ENCODE results near the gene S100A6. TPM values are rescaled to one million over a fixed set of nuclear protein-coding genes. Genes with fewer than 3 reads are reported as not detected.

Gene S100A6
- total and polyA plus RNA-seq, 4 donors: 5.7 to 124 (median 28.7) TPM

DNA sequence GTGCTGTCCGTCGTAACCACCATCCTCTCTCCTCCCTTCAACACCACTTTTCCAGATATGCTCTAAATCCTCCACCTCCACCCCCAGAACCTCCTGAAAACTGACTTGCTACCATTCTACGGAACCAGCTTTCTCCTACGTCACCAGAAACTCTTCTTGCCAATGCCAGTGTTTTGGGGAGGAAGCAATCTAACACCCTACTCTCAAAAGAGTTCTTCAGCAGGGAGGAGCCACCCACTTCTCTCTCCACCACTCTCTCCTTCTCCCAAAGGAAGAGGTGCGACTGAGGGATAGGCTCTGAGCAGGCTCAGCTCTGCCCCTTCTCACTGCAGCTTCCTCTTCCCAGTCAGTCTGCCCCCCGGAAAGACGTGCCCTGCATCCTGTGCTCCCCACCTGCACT lies 35.9 kb upstream of the S100A6 start:
- Histone ChIP-seq H3K4me1 (ENCODE audit: control insufficient read depth in 4 of 4, insufficient read depth in 4 of 4, low read length in 3 of 4) (peaks cover 0 to 10% (median 4%) of the 10 kb centered on the region in 4 donors), H3K27ac (ENCODE audit: low read depth in 1 of 2, low read length in 2 of 2) (no peak overlapping the region), H3K9ac (ENCODE audit: low read depth in 1 of 2, low read length in 2 of 2) (no peak overlapping the region), H3K36me3 (ENCODE audit: control insufficient read depth in 4 of 4, insufficient read depth in 3 of 4, low read depth in 1 of 4, low read length in 3 of 4) (no peaks in the 10 kb centered on the region), H3K27me3 (ENCODE audit: control insufficient read depth in 4 of 4, insufficient read depth in 4 of 4, low read length in 3 of 4) (no peaks in the 10 kb centered on the region), H3K4me3 (ENCODE audit: low read depth in 1 of 3, low read length in 3 of 3) (no peak overlapping the region), H3K9me3 (ENCODE audit: control insufficient read depth in 4 of 4, low read length in 3 of 4) (no peaks in the 10 kb centered on the region)
- 71% methylated on average over 7 of the region's 7 CpGs for WGBS
- TF ChIP-seq SP1 (IDR thresholded peaks at IDR 0.05) (no peak), FOXA2 (IDR thresholded peaks at IDR 0.05) (no peak), TAF1 (conservative IDR thresholded peaks at IDR 0.05) (no peak), NR2F2 (IDR thresholded peaks at IDR 0.05) (no peak), JUND (IDR thresholded peaks at IDR 0.05) (no peak), HNF4A (conservative IDR thresholded peaks at IDR 0.05) (no peak)
- TF ChIP-seq, protein P1, sequence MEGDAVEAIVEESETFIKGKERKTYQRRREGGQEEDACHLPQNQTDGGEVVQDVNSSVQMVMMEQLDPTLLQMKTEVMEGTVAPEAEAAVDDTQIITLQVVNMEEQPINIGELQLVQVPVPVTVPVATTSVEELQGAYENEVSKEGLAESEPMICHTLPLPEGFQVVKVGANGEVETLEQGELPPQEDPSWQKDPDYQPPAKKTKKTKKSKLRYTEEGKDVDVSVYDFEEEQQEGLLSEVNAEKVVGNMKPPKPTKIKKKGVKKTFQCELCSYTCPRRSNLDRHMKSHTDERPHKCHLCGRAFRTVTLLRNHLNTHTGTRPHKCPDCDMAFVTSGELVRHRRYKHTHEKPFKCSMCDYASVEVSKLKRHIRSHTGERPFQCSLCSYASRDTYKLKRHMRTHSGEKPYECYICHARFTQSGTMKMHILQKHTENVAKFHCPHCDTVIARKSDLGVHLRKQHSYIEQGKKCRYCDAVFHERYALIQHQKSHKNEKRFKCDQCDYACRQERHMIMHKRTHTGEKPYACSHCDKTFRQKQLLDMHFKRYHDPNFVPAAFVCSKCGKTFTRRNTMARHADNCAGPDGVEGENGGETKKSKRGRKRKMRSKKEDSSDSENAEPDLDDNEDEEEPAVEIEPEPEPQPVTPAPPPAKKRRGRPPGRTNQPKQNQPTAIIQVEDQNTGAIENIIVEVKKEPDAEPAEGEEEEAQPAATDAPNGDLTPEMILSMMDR (IDR thresholded peaks at IDR 0.05; ENCODE audit: low read depth, low read length, missing input control): no peak
- DNase-seq (ENCODE audit: low spot score): no peak

DNA sequence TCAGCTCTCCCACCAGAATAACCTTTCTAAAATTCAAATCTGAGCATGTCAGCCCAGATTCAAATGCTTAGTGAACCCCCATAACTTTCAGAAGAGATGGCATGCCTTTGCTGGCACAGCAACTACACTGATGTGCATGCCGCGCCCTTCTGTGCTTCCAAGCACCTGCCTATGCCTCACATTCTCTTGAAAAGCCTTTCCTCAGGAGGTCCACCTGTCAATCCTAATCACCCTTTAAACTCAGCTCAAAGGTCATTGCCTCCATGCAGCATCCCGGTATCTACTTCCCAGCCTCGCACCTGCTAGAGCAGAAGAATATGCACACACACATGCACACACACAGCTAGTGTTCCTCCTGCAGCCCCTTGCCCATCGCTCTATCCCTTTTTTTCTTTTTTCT lies 35.1 kb upstream of the S100A6 start:
- H3K4me3 ChIP-seq (ENCODE audit: low read depth in 1 of 3, low read length in 3 of 3): no peak overlapping the region
- H3K27ac ChIP-seq (ENCODE audit: low read depth in 1 of 2, low read length in 2 of 2): no peak overlapping the region
- 70% methylated on average over 5 of the region's 5 CpGs for WGBS
- H3K9me3 ChIP-seq (ENCODE audit: control insufficient read depth in 4 of 4, low read length in 3 of 4): no peaks in the 10 kb centered on the region
- no peak overlapping the region for H3K9ac ChIP-seq (ENCODE audit: low read depth in 1 of 2, low read length in 2 of 2)
- TF ChIP-seq, protein P2, sequence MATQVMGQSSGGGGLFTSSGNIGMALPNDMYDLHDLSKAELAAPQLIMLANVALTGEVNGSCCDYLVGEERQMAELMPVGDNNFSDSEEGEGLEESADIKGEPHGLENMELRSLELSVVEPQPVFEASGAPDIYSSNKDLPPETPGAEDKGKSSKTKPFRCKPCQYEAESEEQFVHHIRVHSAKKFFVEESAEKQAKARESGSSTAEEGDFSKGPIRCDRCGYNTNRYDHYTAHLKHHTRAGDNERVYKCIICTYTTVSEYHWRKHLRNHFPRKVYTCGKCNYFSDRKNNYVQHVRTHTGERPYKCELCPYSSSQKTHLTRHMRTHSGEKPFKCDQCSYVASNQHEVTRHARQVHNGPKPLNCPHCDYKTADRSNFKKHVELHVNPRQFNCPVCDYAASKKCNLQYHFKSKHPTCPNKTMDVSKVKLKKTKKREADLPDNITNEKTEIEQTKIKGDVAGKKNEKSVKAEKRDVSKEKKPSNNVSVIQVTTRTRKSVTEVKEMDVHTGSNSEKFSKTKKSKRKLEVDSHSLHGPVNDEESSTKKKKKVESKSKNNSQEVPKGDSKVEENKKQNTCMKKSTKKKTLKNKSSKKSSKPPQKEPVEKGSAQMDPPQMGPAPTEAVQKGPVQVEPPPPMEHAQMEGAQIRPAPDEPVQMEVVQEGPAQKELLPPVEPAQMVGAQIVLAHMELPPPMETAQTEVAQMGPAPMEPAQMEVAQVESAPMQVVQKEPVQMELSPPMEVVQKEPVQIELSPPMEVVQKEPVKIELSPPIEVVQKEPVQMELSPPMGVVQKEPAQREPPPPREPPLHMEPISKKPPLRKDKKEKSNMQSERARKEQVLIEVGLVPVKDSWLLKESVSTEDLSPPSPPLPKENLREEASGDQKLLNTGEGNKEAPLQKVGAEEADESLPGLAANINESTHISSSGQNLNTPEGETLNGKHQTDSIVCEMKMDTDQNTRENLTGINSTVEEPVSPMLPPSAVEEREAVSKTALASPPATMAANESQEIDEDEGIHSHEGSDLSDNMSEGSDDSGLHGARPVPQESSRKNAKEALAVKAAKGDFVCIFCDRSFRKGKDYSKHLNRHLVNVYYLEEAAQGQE (IDR thresholded peaks at IDR 0.05): no peak
- TF ChIP-seq YY1 (IDR thresholded peaks at IDR 0.05) (no peak), HNF4A (conservative IDR thresholded peaks at IDR 0.05) (no peak), FOXA2 (IDR thresholded peaks at IDR 0.05) (no peak)
- peaks cover 0 to 10% (median 4%) of the 10 kb centered on the region in 4 donors for H3K4me1 ChIP-seq (ENCODE audit: control insufficient read depth in 4 of 4, insufficient read depth in 4 of 4, low read length in 3 of 4)
- no peak for DNase-seq (ENCODE audit: low spot score)
- no peaks in the 10 kb centered on the region for H3K27me3 ChIP-seq (ENCODE audit: control insufficient read depth in 4 of 4, insufficient read depth in 4 of 4, low read length in 3 of 4)
- no peaks in the 10 kb centered on the region for H3K36me3 ChIP-seq (ENCODE audit: control insufficient read depth in 4 of 4, insufficient read depth in 3 of 4, low read depth in 1 of 4, low read length in 3 of 4)

DNA sequence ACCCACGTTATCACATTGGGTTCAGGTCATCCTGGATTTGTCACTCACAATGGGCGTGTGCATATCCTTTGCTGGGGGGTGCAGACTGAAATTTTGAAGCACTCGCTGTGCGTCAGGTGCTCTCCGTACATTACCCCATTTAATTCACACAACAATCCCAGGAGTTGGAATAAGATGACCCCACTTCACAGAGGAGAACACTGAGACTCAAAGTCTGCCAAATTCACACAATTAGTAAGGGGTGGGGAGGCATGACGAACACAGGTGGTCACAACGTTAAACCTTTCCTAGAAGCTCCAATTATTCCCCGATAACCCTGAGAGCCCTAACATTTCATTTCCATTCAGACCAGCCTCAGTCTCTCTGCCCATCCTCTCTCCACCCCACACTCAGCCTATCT lies 33.7 kb upstream of the S100A6 start:
- DNase-seq (ENCODE audit: low spot score): no peak
- Histone ChIP-seq H3K9ac (ENCODE audit: low read depth in 1 of 2, low read length in 2 of 2) (no peak overlapping the region), H3K4me1 (ENCODE audit: control insufficient read depth in 4 of 4, insufficient read depth in 4 of 4, low read length in 3 of 4) (peaks cover 0 to 10% (median 4%) of the 10 kb centered on the region in 4 donors), H3K9me3 (ENCODE audit: control insufficient read depth in 4 of 4, low read length in 3 of 4) (no peaks in the 10 kb centered on the region), H3K27ac (ENCODE audit: low read depth in 1 of 2, low read length in 2 of 2) (no peak overlapping the region), H3K36me3 (ENCODE audit: control insufficient read depth in 4 of 4, insufficient read depth in 3 of 4, low read depth in 1 of 4, low read length in 3 of 4) (no peaks in the 10 kb centered on the region), H3K4me3 (ENCODE audit: low read depth in 1 of 3, low read length in 3 of 3) (no peak overlapping the region), H3K27me3 (ENCODE audit: control insufficient read depth in 4 of 4, insufficient read depth in 4 of 4, low read length in 3 of 4) (no peaks in the 10 kb centered on the region)
- TF ChIP-seq, protein P3, sequence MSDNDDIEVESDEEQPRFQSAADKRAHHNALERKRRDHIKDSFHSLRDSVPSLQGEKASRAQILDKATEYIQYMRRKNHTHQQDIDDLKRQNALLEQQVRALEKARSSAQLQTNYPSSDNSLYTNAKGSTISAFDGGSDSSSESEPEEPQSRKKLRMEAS (IDR thresholded peaks at IDR 0.05): no peak
- TF ChIP-seq NR2F2 (IDR thresholded peaks at IDR 0.05) (no peak), EGR1 (IDR thresholded peaks at IDR 0.05; ENCODE audit: low read depth in 2 of 2) (no peak), FOXA1 (IDR thresholded peaks at IDR 0.05) (no peak), JUND (IDR thresholded peaks at IDR 0.05) (no peak), HNF4A (conservative IDR thresholded peaks at IDR 0.05) (no peak), HNF4G (IDR thresholded peaks at IDR 0.05) (no peak), GABPA (IDR thresholded peaks at IDR 0.05 in 1 of 2, conservative IDR thresholded peaks at IDR 0.05 in 1 of 2) (no peak), TAF1 (conservative IDR thresholded peaks at IDR 0.05) (no peak), YY1 (IDR thresholded peaks at IDR 0.05) (no peak), RXRA (IDR thresholded peaks at IDR 0.05) (no peak)
- TF ChIP-seq, protein P1 (IDR thresholded peaks at IDR 0.05; ENCODE audit: low read depth, low read length, missing input control): no peak
- TF ChIP-seq, protein P4, sequence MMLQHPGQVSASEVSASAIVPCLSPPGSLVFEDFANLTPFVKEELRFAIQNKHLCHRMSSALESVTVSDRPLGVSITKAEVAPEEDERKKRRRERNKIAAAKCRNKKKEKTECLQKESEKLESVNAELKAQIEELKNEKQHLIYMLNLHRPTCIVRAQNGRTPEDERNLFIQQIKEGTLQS (IDR thresholded peaks at IDR 0.05): no peak
- TF ChIP-seq, protein P2 (IDR thresholded peaks at IDR 0.05): no peak
- WGBS: 80% methylated on average over 8 of the region's 8 CpGs

Measured in liver (tissue), 9 donors.